Stimulated activated CD8-positive, alpha-beta memory T cell treated with anti-CD3 and anti-CD28 coated beads, Interleukin-4, amount 100 ng/mL, for 48 hours (primary cell): ENCODE measurements around the gene CIB2.

Source experiments
- DNase-seq: peaks from one replicate; pipeline ENCODE4 v3.0.0-alpha.2; 2020

The CIB2 gene

DNA sequence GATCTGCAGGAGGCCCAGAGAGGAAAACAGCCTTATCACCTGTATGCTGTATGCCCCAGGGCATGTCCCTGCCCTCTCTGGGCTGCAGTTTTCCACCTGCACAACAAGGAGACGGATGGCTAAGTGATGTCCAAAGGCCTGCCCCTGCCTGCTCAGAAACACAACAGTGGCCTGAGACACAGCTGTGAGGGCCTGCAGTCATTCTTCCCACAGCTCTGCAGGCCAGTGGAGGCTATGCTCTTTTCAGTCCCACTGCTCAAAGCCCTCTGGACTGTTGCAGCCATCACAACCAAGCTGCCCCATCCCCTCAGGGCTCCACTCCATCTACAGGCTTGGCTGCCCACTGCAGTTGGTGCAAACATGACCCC, 48.5 kb downstream of the CIB2 start:
- no peak for DNase-seq

- DNase-seq = no peak
Measured at GRCh38 chr15:78082106-78082742, 49.0 kb downstream of the CIB2 start.

- no peak for DNase-seq
Measured at GRCh38 chr15:78080088-78080460, 51.2 kb downstream of the CIB2 start.

DNA sequence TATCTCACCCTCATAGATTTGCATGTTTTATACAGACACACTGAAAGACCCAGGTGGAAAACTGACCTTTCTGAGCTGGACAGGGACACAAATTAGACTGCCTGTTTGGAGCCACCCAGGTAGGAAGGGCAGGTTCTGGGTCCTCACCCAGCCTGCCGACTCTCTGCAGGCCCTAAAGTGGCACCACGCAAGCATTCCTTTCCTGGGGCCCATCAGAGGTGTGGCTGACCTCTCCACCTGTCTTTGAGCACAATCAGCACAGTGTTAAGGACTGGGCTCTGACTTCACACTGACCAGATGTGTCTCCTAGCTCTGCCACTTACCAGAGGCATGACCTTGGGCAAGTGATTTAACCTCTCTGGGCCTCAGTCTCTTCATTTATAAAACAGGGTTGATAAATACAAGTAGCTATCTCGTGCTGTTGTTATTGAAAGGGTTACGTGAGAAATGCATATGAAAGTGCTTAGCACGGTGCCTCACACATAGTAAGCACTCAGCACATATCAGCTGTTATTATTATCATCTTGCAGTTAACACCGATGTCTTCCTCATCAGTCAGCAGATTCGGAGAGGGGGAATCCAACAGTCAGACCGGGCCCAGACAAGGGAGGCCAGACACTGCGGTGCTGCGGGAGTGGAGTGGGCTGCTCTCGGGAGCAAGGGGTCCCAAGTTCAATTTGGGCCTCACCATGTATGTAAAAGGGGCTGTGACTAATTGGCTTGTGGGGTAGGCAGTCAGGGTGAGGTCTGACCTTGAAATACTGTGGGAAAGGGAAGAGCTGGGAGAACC, 51.8 kb downstream of the CIB2 start:
- no peak for DNase-seq

DNA sequence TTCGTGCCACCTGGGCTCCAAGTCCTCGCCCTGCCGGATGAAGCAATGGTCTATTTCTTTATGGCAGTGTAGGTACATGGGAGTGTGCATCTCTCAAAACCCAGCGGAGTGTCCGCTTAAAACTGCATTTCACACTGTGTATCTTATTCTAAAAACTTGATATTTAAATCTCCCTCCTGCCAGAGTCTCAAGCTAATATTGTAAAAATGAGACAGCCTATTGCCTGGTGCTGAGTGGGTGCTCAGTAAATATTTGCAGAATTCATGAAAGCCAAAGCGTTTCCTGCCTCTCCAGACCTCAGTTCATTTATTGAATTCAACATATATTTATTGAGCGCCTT, 53.4 kb downstream of the CIB2 start:
- no peak for DNase-seq

- peak; percentile 82 for DNase-seq
Measured at GRCh38 chr15:78077053-78077870, 54.0 kb downstream of the CIB2 start, which contains the start of gene TBC1D2B. Gene TBC1D2B, minus strand, starts transcription at chr15:78077711. Its CDS starts 59 bp downstream, at chr15:78077652.

DNA sequence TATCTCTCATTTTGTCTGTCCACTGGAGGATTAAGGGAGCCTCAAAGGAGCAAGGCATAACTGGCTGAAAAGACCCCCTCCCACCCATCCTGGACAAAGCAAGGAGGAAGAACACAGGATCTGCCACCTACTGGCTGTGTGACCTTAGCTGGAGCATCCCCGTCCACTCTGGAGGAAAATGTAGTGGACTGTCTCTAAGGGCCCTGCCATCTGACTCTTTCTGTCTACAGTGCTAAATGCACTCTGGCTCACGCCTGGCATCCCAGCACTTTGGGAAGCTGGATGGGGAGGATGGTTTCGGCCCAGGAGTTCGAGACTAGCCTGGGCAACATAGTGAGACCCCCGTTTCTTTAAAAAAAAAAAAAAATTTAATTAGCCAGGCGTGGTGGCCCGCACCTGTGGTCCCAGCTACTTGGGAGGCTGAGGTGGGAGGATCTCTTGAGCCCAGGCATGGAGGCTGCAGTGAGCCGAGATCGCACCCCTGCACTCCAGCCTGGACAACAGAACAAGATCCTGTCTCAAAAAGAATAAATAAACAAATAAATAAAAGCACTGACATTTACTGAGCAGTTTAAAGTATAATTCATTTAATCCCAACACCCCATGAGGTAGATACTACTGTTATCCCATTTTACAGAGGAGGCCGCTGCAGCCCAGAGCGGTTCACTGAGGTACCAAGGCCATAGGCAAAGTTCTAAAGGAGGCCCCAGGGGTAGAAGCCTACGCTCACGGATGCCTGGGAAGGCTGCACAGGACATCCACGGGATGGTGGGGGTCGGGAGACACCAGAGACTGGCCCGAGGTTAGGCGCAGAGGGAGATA, 54.8 kb downstream of the CIB2 start:
- DNase-seq = no peak

DNA sequence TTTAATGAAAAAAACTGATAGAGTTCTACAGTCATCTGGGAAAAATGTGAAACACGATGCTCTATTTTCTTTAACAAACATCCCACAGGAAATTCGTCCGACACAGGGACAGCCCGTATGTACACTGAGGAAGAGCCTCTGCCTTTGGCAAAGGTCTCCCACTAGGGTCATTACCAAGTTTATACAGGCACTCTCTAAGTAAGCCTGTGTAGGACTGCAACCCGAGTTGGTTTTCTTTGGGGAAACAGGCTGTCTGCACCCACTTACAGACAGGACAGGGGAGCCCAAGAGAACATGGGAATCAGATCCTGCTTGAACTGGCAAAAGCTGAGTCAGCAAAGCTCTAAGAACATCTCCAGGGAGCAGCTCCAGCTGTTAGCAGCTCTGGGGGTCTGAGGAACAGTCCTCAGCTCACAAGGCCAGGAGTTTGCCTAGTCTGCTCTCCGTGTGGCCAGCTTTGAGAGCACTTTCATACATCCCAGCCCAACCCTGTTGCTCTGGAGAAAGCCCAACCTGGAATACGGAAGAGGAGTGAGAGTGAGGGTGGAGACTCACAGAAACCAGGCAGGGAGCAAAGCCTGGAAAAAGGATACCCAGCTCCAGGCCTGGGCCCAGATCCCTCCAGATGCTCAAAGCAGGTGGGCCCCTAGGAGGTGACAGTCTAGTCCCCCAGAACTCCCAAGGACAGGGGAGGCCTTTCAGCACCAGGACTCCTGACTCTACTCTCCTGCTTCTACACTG, 55.6 kb downstream of the CIB2 start:
- no peak for DNase-seq

GRCh38 chr15:78073046-78073787, 58.0 kb downstream of the CIB2 start:
- DNase-seq = no peak

DNA sequence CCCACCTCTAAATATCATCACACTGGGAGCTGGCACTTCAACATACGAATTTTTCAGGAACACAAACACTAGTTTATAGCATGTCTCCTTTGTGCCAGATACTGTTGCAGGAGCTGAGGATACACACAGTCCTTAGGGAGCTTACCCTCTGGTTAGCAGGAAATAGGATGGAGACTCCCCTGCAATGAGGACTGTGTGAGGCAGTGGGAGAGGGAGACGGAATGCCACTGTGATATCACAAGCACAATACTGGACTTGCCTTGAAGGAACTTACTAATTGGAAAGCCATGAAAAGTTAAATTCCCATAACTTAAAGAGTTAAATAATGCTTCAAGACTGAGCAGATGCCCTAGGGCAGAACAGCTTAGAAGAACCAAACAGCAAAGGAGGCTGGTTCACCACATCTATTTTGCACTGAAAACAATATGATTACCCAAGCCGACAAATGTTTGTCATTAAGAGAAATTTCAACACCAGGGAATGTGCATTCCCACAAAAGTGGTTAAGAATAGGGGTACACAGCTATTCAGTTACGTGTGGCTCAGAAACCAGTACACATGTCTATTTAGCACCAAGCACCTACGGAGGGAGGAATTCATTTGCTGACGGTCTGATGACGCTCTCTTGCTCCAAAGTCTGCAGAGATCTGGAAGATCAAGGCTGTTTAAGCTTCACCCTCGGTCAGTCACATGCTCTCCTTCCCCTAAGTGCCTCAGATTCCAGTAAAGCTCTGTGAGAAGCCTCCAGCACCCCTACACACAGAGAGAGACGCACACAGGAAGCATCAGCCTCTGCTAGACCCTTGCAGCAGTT, 59.0 kb downstream of the CIB2 start:
- DNase-seq = no peak

GRCh38 chr15:78071383-78071782, 59.9 kb downstream of the CIB2 start:
- DNase-seq = no peak

DNA sequence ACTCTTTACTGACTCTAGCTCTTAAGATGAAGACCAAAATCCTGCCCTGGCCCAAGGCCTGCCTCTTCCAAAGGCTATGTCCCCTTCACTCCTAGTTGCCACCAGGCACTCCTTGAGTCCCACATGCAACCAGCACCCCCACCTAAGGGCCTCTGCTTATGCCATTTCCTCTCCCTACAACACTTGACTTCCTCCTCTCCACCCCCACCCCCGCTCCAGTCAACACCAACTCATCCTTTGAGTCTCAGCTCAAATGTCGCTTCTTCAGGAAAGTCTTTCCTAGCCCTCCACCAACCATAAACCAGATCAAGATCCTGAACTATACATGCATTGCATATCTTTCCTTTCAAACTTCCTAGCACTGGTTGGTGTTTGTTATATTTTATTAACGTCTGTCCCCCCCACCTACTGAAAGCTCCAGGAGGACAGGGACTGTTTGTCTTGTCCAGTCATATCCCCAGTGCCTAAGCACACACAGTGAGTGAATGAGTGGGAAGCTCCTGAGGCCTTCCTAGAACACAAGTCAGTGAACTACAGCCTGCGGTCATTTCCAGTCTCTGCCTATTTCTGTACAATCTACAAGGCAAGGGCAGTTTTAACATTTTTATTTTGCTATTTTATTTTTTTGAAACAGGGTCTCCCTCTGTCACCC, 61.1 kb downstream of the CIB2 start:
- DNase-seq = peak; percentile 63

- DNase-seq = no peak
Measured at GRCh38 chr15:78069462-78070029, 61.7 kb downstream of the CIB2 start.

DNA sequence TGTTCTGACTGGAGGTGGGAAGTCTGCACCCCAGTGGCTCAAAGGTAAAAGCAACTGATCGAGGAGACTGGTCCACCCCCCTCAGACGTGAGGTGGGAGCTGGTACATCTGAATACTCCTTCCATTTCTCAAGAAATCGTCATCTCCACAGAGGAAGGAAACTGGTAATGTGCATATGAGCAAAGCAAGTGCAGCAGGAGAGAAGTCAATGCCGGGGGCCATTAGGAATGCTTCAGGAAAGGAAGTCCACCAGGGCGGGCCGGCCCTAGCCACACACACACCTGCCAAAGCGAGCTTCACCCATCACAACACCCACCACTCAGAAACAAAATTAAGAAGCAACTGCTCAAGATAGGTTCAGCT, 62.2 kb downstream of the CIB2 start:
- no peak for DNase-seq

GRCh38 chr15:78067328-78068228, 63.7 kb downstream of the CIB2 start:
- DNase-seq = no peak

- DNase-seq = no peak
Measured at GRCh38 chr15:78065973-78066946, 65.0 kb downstream of the CIB2 start.

- DNase-seq = no peak
Measured at GRCh38 chr15:78065284-78065872, 65.9 kb downstream of the CIB2 start.
